HG03159 (cell line): ENCODE data around the gene DIDO1.
"Not testable (repeated sequence)": the region's sequence is repeated elsewhere in the genome, so short reads cannot be mapped to it uniquely, and the experiment has no call there.

Experiments used
- ATAC-seq: cut with Tn5 transposase; IDR thresholded peaks from one replicate; pipeline ENCODE4 v1.9.1; 2021; ENCODE audit warnings: mild to moderate bottlenecking, moderate library complexity; ENCODE audit not compliant: unreplicated experiment

Gene DIDO1

GRCh38 chr20:62859721-62860120, 66.6 kb downstream of the DIDO1 start:
- no peak for ATAC-seq

- no peak for ATAC-seq
These were observed 68.1 kb downstream of the DIDO1 start for GRCh38 chr20:62858058-62858830.

- ATAC-seq = no peak
These were observed 69.2 kb downstream of the DIDO1 start for GRCh38 chr20:62856931-62857619.

- no peak for ATAC-seq
These were observed 71.2 kb downstream of the DIDO1 start for GRCh38 chr20:62855120-62855519.

- ATAC-seq = no peak
These were observed 72.2 kb downstream of the DIDO1 start for GRCh38 chr20:62854121-62854520.

DNA sequence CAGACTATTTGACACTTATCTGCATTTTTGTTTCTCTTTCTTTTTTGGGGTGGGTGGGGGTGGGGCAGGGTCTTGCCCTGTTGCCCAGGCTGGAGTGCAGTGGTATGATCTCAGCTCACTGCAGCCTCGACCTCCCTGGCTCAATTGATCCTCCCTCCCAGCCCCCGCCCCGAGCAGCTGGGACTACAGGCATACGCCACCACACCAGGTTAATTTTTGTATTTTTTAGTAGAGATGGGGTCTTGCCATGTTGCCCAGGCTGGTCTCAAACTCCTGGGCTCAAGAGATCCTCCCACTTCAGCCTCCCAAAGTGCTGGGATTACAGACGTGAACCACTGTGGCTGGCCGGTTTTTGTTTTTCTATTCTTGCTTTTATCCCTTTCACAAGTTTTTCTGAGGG, 73.0 kb downstream of the DIDO1 start:
- ATAC-seq = not testable (repeated sequence)

DNA sequence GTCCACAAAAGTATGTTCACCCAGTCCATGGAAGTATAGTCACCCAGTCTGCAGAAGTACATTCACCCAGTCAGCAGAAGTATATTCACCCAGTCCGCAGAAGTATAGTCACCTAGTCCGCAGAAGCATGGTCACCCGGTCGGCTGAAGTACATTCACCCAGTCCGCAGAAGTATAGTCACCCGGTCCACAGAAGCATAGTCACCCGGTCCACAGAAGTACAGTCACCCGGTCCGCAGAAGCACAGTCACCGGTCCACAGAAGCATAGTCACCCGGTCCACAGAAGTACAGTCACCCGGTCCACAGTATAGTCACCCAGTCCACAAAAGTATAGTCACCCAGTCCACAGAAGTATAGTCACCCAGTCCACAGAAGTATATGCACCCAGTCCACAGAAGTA, 73.5 kb downstream of the DIDO1 start:
- ATAC-seq = no peak

GRCh38 chr20:62852196-62852595, 74.1 kb downstream of the DIDO1 start:
- no peak for ATAC-seq

GRCh38 chr20:62850333-62850974, 75.9 kb downstream of the DIDO1 start:
- ATAC-seq = no peak

- no peak for ATAC-seq
These were observed 76.9 kb downstream of the DIDO1 start for GRCh38 chr20:62849431-62849830.

DNA sequence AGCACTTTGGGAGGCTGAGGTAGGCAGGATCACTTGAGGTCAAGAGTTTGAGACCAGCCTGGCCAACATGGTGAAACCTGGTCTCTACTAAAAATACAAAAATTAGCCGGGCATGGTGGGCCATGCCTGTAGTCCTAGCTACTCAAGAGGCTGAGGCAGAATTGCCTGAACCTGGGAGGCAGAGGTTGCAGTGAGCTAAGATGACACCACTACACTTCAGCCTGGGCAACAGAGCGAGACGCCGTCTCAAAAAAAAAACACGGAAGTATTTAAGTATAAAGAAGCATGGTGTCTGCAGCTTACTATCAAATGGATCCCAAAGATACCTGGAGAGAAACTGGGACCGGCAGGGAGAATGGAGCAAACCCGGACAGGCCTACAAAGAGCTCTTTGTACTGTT, 77.4 kb downstream of the DIDO1 start:
- ATAC-seq = not testable (repeated sequence)

- ATAC-seq = no peak
These were observed 80.0 kb downstream of the DIDO1 start for GRCh38 chr20:62846166-62846890.

DNA sequence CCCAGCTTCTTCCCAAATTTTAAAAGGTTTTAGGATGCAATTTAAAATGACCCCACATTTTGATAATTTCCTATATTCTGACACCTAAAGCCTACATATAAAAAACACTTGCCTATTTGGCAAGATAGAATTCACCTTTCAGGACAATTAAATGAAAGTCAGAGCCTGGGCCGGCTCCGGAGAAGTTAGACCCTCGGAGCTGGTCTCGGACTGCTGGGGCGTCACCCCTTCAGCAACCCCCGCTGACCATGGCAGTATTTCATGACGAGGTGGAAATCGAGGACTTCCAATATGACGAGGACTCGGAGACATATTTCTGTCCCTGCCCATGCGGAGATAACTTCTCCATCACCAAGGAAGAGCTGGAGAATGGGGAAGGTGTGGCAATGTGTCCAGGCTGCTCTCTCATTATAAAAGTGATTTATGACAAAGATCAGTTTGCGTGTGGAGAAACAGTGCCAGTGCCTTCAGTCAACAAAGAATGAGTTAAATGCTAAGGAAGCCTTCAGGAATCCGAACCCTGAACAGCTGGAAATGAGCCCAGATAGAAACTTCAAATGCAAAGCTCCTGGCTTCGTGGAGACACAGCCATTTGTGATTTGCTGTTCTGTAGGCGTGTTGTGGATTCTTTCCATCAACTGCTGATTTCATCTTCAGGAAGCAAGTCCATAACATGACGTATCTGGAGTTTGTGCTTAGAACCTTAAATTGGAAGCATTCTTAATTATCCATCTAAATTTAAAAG, 80.7 kb downstream of the DIDO1 start:
- ATAC-seq = no peak

- ATAC-seq = no peak
These were observed 82.1 kb downstream of the DIDO1 start for GRCh38 chr20:62844182-62844581.

GRCh38 chr20:62843656-62844055, 82.6 kb downstream of the DIDO1 start:
- no peak for ATAC-seq

DNA sequence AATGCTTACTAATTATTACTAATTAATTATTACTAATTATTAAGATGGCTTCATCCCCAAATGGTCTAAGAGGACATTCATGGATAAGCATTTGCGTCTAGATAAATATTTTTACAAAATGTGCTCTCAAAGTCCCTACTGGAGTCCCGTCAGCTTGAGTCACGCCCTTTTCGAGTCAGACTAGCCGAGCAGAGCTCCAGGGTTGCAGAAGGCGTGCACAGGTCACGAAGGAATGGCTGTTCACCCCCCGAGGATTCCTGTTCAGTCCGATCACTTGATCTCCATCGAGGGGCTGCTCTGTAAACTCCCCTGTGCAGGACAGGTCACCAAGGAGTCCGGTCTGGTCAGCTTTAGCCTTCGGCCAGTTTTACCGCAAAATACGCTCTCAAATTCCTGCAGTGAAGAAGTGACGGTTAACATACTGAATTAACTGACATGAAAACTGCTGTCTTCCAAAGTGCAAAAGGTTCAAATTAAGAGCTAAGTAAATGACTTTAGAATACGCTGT, 84.5 kb downstream of the DIDO1 start:
- ATAC-seq = no peak

GRCh38 chr20:62840244-62841197, 85.8 kb downstream of the DIDO1 start:
- ATAC-seq = no peak

GRCh38 chr20:62839816-62840215, 86.5 kb downstream of the DIDO1 start:
- no peak for ATAC-seq

GRCh38 chr20:62839261-62839660, 87.0 kb downstream of the DIDO1 start:
- ATAC-seq = no peak
